Muscle layer of colon (tissue), 2 donors: ENCODE measurements around the gene CCDC127.
"Not testable (repeated sequence)": the region's sequence is repeated elsewhere in the genome, so short reads cannot be mapped to it uniquely, and the experiment has no call there.

Experiments
- H3K27ac ChIP-seq: one replicate; pipeline ENCODE4 v1.7.0; 2013; ENCODE audit warnings: low read depth, mild to moderate bottlenecking, low read length, moderate library complexity
- H3K27me3 ChIP-seq, 2 donors: one replicate each; pipeline ENCODE4 v1.7.0; 2013; ENCODE audit warnings: low read length in 2 of 2, mild to moderate bottlenecking in 2 of 2; ENCODE audit not compliant: insufficient read depth in 2 of 2, control insufficient read depth in 1 of 2
- H3K36me3 ChIP-seq: one replicate; pipeline ENCODE4 v1.7.0; 2013; ENCODE audit warnings: mild to moderate bottlenecking, low read length; ENCODE audit not compliant: insufficient read depth
- H3K4me1 ChIP-seq: one replicate; pipeline ENCODE4 v1.7.0; 2013; ENCODE audit warnings: mild to moderate bottlenecking, low read length; ENCODE audit not compliant: insufficient read depth
- H3K4me3 ChIP-seq, 2 donors: one replicate each; pipeline ENCODE4 v1.7.0; 2013; ENCODE audit warnings: low read length in 2 of 2, low read depth in 1 of 2, mild to moderate bottlenecking in 1 of 2, moderate library complexity in 1 of 2
- H3K9ac ChIP-seq: one replicate; pipeline ENCODE4 v1.7.0; 2013; ENCODE audit warnings: low read length
- H3K9me3 ChIP-seq: one replicate; pipeline ENCODE4 v1.7.0; 2013; ENCODE audit warnings: mild to moderate bottlenecking, low read length
- donor health status: abdominal sarcoma.
- donor health status: Adenocarcinoma of cecum.

CCDC127 gene

GRCh38 chr5:251538-251937 lies 33.6 kb upstream of the CCDC127 start:
- H3K4me1 ChIP-seq, H3K4me3 ChIP-seq, H3K9ac ChIP-seq, H3K9me3 ChIP-seq, H3K27me3 ChIP-seq, H3K27ac ChIP-seq: not testable (repeated sequence)
- peaks cover 22% of the 10 kb centered on the region for H3K36me3 ChIP-seq

DNA sequence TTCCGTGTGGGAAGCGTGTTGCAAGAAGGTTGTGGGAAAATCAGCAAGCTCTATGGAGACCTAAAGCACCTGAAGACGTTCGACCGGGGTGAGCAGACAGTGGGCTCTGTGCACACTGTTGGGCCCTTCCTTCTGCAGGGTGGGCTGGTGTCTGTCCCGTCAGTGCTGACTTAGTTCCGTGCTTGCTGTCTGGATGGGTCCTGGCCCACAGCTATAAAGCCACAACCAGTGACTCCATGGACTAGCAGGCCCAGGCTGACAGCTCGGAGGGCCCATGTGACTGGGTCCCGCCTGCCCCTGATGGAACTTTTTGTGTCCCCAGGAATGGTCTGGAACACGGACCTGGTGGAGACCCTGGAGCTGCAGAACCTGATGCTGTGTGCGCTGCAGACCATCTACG lies 33.1 kb upstream of the CCDC127 start:
- not testable (repeated sequence) for H3K27ac ChIP-seq, H3K27me3 ChIP-seq, H3K4me1 ChIP-seq, H3K9ac ChIP-seq, H3K4me3 ChIP-seq, H3K9me3 ChIP-seq
- peaks cover 26% of the 10 kb centered on the region for H3K36me3 ChIP-seq

- H3K36me3 ChIP-seq: peaks cover 27% of the 10 kb centered on the region
- H3K9me3 ChIP-seq, H3K4me1 ChIP-seq, H3K27me3 ChIP-seq, H3K27ac ChIP-seq, H3K4me3 ChIP-seq, H3K9ac ChIP-seq: not testable (repeated sequence)
Measured at GRCh38 chr5:250396-250795, 32.4 kb upstream of the CCDC127 start.

DNA sequence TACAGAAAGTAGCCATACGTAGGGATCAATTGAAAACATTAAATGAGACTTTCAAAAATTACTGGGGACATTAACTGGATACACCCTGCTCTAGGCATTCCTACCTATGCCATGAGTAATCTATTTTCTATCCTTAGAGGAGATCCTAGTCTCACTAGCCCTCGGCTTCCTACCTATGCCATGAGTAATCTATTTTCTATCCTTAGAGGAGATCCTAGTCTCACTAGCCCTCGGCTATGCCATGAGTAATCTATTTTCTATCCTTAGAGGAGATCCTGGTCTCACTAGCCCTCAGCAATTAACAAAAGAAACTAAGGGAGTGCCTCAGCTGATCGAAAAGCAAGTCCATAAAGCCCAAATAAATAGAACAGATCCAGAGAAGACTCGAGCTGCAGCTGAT lies 27.8 kb upstream of the CCDC127 start:
- not testable (repeated sequence) for H3K4me3 ChIP-seq, H3K27ac ChIP-seq, H3K9me3 ChIP-seq, H3K4me1 ChIP-seq, H3K27me3 ChIP-seq, H3K9ac ChIP-seq
- H3K36me3 ChIP-seq: peaks cover 47% of the 10 kb centered on the region

- not testable (repeated sequence) for H3K4me1 ChIP-seq, H3K4me3 ChIP-seq, H3K27me3 ChIP-seq, H3K27ac ChIP-seq, H3K9ac ChIP-seq, H3K9me3 ChIP-seq
- peaks cover 47% of the 10 kb centered on the region for H3K36me3 ChIP-seq
Measured at GRCh38 chr5:243683-244367, 25.9 kb upstream of the CCDC127 start.

- not testable (repeated sequence) for H3K4me1 ChIP-seq, H3K9me3 ChIP-seq, H3K27me3 ChIP-seq, H3K27ac ChIP-seq, H3K9ac ChIP-seq, H3K4me3 ChIP-seq
- H3K36me3 ChIP-seq: peaks cover 32% of the 10 kb centered on the region
Measured at GRCh38 chr5:241045-241669, 23.2 kb upstream of the CCDC127 start.

- not testable (repeated sequence) for H3K27me3 ChIP-seq, H3K9ac ChIP-seq, H3K4me1 ChIP-seq, H3K27ac ChIP-seq, H3K9me3 ChIP-seq, H3K4me3 ChIP-seq
- H3K36me3 ChIP-seq: peaks cover 30% of the 10 kb centered on the region
Measured at GRCh38 chr5:240550-240949, 22.6 kb upstream of the CCDC127 start.

DNA sequence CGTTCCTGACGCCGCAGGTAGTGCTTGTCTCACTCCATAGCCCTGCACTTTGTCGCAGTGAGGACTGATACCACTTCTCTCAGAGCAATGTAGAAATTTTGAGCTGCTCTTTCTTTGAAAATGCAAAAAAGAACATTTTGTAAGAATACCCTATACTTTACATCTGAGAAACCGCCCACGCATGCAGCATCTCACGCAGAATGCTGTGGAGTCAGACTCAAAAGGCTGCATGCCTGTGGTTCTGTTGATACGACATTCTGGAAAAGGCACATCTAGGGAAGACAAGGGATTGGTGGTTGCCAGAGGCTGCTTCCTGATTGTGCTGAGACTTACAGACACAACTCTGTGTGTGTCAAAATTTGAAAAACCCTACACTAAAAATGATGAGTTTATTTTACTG lies 20.0 kb upstream of the CCDC127 start:
- not testable (repeated sequence) for H3K27ac ChIP-seq, H3K4me3 ChIP-seq, H3K9me3 ChIP-seq, H3K4me1 ChIP-seq, H3K27me3 ChIP-seq, H3K9ac ChIP-seq
- peaks cover 50% of the 10 kb centered on the region for H3K36me3 ChIP-seq

DNA sequence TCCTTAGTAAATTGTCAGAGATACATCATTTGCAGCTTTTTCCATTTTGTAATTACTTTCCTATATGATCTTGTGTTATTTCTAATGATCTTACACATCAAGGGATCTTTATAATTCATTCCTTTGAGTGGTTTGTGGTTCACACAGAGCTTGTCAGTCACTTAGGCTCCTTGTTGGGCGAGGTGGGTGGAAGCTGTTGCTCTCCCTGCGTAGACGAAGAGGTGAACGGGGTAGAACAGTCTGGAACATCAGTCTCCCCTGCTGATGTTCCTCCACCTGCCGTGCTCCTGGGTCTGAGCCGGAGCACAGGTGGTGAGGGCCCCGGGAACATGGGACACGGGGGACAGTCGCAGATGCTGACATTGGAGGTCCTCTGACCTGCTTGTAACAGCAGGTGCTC lies 17.6 kb upstream of the CCDC127 start:
- not testable (repeated sequence) for H3K4me1 ChIP-seq, H3K4me3 ChIP-seq, H3K9me3 ChIP-seq, H3K27me3 ChIP-seq, H3K9ac ChIP-seq, H3K27ac ChIP-seq
- H3K36me3 ChIP-seq: peaks cover 41% of the 10 kb centered on the region

GRCh38 chr5:234450-234849 lies 16.5 kb upstream of the CCDC127 start:
- Histone ChIP-seq H3K36me3 (peaks cover 42% of the 10 kb centered on the region), H3K4me1 (no peaks in the 10 kb centered on the region), H3K4me3 (no peak overlapping the region), H3K9me3 (no peaks in the 10 kb centered on the region), H3K9ac (no peak overlapping the region), H3K27me3 (no peaks in the 10 kb centered on the region), H3K27ac (no peak overlapping the region)

DNA sequence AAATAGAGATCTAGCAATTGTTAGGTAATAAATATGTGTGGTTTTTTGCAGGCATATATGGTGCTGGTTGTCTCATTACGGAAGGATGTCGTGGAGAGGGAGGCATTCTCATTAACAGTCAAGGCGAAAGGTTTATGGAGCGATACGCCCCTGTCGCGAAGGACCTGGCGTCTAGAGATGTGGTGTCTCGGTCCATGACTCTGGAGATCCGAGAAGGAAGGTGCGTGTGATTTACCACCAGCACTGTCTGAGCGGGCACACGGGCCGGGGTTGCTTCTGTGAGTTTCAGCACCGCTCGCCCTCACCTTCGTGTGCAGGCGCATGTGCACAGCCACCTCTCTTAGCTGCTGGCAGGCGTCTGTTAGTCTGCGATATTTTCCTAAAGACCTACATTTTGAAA lies 15.5 kb upstream of the CCDC127 start:
- H3K27ac ChIP-seq, H3K9me3 ChIP-seq, H3K27me3 ChIP-seq, H3K4me1 ChIP-seq, H3K4me3 ChIP-seq, H3K9ac ChIP-seq: not testable (repeated sequence)
- peaks cover 52% of the 10 kb centered on the region for H3K36me3 ChIP-seq

DNA sequence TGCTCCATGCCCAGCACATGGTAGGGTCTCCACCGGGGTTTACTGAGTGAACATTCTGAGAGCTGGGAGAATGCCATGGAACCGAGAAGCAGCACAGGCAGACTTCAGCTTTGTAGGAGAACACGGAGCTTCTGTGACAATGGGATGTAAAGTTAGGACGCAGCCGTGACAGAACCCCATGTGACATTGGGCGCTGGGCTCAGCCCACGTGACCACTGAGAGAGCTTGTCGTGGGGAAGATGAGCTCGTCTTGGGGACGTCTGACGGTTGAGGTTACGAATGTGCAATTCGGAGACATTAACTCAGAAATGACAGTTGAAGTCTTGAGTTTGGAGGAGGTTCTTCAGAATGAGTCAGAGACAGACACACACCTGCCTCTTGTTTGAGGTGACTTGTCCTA lies 13.7 kb upstream of the CCDC127 start:
- H3K27ac ChIP-seq: no peak overlapping the region
- no peak overlapping the region for H3K4me3 ChIP-seq
- H3K9ac ChIP-seq: no peak overlapping the region
- H3K9me3 ChIP-seq: no peaks in the 10 kb centered on the region
- H3K4me1 ChIP-seq: no peaks in the 10 kb centered on the region
- H3K36me3 ChIP-seq: peaks cover 62% of the 10 kb centered on the region
- no peaks in the 10 kb centered on the region for H3K27me3 ChIP-seq
